Inflammatory macrophage (primary cell): ENCODE measurements around the gene ADAMTS18.
"Not testable (repeated sequence)": the region's sequence is repeated elsewhere in the genome, so short reads cannot be mapped to it uniquely, and the experiment has no call there.

Experiments used
- DNase-seq, 2 donors: peaks; one replicate each; pipeline ENCODE4 v3.0.0-alpha.2; 2020 to 2022

ADAMTS18 gene

DNA sequence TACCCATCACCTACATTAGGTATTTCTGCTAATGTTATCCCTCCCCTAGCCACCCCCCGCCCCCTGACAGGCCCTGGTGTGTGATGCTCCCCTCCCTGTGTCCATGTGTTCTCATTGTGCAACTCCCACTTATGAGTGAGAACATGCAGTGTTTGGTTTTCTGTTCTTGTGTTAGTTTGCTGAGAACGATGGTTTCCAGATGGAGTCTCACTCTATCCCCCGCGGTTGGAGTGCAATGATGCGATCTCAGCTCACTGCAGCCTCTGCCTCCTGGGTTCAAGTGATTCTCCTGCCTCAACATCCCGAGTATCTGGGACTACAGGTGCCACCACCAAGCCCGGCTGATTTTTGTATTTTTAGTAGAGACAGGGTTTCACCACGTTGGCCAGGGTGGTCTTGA lies 155.5 kb downstream of the ADAMTS18 start:
- not testable (repeated sequence) for DNase-seq

DNA sequence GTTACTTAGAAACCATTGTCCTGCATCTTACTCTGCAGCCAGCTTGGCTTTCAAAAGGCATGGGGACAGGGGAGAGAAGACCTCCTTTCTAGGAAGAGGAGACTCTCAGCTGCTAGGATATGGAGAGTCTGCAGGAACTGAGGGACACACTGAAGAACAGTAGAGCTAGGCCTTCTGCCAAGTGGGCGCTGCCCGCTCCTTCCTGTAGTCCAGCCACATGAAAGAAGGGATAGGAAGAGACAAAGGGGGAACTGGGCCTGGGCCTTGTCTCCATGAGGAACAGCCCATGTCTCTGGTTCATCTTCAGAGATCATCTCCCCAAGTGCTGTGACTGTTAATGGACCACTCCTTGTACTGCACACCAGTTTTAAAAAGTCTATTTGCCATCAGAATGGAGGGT lies 157.3 kb downstream of the ADAMTS18 start:
- no peak for DNase-seq

DNA sequence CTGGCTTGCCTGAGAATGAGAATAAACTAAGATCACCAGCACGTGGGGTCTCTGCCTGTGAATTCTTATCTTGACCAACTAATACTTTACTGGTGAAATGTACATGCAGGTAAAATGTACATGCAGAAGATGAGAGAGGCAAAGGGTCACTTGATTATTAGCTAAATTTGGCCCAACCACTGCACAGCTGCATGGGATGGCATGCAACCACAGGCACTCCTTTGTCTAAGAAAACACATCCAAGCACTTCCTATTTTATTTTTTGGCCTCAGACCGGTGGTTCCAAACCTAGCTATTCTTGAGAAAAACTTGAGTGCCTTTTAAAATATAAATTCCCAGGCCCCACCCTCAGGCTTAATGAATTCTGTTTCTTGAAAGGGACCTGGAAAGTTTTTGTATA lies 157.7 kb downstream of the ADAMTS18 start:
- DNase-seq = no peak

DNA sequence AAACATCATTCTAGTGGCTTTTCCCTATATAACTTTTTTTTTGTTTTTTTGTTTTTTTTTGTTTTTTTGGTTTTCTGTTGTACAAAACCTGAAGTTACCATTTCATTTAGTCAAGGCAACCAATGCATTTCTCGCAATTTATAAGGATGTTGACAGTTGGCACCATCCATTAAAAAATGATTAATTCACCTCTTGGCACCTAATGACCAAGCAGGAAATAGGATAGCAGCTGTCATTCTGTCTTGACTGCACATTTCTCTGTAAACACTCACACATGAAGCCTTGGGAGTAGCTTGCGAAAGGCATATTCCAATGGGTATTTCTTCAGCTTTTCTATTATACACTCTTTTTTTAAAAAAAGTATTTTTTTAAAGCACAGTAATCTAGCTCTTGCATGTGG lies 158.2 kb downstream of the ADAMTS18 start:
- no peak for DNase-seq

DNA sequence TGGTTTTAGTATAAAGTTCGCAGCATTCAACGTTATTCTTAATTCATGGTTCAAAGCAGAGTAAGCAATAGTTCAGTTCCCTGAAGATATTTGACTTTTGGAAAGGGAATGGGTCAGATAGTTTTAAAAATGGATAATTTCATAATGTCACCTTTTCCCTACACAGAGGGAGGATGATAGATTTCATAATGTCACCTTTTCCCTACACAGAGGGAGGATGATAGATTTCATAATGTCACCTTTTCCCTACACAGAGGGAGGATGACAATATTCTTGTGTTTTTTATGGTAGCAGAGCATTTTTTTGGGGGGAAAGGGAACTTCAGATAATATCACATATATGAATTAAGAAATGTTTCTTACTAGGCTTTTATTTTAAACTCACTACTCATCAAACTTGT lies 159.5 kb downstream of the ADAMTS18 start:
- not testable (repeated sequence) for DNase-seq

DNA sequence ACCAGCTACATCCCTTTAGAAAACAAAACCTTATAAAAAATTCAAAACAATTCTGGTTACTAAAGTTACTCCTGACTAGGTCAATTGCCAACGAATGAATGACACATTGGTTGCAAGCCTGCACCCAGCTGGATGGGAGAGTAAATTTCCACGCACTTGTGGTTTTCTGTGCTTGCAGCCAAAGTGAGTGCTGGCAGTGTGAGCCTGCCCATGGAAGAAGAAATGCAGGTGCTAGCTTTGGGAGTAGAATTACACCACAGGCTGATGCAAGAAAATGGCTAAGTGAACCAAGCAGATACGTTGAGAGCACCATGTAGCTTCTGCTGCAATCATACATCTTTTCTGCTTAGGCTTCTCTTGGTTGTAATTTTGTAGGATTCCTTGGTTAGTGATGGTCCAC lies 161.0 kb downstream of the ADAMTS18 start:
- no peak for DNase-seq

DNA sequence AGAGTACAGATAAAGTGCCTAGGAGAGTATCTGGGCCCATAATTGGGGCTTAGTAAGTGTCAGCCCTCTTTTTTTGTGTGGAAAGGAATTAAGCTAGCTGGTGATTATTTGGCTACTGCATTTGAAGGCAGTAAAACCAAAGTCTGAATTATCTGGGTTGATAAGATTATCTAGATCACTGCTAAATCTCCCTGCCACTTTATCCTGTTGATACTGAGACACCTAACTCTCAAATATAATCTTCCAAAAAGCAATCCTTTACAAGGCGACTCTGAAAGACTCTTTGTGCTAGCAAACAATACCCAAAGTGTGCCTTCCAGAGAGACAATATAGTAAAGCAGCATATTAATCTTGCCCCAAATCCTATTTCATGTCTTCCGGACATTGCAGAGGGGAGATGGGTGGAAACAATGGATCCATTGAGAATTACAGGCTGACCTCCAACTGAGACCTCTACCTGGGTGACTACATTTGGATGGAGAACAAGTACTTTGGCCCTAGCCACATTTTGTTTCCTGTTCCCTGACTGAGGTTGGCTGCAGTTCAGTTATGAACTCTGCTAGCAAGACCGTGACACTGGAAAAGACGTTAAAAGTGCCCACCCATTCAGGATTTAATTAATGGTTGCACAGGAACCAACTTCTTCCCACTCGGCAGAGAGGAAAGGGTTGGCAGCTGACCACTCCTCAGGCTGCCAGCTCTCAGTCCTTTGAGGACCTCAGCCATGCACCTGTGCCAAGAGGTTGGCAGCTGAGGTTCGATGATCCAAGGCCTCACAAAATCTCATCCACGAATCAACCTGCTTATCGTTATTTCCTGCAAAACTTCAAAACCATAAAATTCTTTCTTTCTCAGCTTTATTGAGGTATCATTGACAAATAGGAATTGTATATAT lies 163.1 kb downstream of the ADAMTS18 start:
- DNase-seq = no peak

DNA sequence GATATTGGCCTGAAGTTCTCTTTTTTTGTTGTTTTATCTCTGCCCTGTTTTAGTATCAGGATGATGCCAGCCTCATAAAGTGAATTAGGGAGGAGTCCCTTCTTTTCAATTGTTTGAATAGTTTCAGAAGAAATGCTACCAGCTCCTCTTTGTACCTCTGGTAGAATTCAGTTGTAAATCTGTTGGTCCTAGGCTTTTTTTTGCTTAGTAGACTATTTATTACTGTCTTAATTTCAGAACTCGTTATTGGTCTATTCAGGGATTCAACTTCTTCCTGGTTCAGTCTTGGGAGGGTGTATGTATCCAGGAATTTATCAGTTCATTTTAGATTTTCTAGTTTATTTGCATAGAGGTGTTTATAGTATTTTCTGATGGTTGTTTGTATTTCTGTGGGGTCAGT lies 168.6 kb downstream of the ADAMTS18 start:
- DNase-seq = not testable (repeated sequence)

DNA sequence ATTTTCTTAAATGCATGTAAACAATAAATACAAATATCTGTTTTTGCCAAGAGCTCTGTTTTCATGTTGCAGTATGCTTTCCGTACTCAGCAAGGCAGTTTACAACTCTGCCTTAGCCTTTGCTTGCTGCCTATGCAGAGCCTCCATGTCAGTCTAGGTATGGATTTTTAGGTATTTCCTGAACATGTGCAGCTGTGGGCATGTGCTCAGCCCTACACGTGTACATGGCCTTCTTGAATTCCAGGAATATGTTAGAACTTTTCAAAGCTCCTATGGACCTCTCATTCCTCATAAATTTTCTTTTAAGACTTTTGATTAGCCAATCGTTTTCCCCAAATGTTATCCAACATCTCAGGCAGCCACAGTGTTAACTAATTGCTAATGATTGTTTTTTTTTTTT lies 171.9 kb downstream of the ADAMTS18 start:
- no peak for DNase-seq

DNA sequence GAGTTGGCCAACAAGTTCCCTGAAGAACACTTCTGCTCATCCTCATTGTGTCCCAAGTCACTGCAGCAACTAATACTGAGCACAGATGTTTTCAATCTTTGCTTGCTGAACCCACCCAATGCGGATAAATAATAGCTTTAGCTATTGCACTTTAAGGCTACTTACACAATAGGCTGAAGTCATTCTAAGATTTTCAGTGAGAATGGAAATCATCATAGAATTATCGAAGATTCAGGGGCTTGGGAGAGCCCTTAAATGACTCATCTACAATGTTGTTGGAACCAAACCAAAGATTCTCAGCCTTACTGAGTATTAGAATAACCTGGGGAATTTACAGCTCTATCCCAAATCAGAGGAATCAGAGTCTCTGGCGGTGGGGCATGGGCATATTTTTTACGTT lies 184.4 kb downstream of the ADAMTS18 start:
- DNase-seq = no peak

DNA sequence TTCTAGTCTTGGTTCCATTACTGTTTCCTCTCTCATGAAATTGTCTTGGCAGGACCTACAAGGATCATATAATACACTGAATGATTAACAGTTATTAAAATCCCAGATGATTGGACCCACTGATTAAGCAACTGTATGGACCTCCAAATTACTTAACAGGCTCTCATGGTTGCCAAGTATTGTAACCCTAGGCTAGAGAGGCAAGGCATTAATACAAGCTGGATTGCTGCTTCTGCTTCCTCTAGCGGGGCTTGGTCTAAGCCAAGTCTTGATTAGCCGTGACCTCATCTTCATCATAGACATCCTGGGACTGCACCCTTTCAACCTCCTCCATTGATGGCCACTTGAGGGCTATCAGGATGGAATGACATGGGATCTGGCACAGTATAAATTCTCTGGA lies 188.7 kb downstream of the ADAMTS18 start:
- no peak for DNase-seq

DNA sequence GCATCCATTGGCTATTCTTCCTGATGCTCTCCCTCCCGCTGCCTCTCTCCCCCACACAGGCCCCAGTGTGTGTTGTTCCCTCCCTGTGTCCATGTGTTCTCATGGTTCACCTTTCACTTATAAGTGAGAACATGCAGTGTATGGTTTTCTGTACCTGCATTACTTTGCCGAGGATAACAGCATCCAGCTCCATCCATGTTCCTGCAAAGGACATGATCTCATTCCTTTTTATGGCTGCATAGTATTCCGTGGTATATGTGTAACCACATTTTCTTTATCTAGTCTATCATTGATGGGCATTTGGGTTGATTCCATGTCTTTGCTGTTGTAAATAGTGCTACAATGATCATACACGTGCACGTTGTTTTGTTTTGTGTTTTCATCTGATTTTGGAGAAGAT lies 192.4 kb downstream of the ADAMTS18 start:
- not testable (repeated sequence) for DNase-seq

DNA sequence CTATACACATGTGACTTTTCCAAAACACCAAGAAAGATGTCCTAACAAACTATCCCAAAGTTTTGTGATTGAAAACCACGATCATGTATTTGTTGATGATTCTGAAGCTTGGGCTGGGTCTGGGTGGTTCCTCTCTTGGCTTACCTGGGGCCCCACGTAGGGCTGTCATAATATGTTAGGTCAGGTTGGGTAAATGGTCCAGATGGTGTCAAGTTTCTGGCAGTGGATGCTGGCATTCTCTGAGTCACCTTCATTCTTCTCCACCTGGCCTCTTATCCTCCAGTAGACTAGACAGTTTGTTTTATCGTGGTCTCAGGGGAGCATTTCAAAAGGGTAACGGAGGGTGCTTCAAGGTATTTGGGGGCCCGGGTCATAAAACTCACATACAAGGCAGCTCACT lies 196.2 kb downstream of the ADAMTS18 start:
- DNase-seq = no peak

DNA sequence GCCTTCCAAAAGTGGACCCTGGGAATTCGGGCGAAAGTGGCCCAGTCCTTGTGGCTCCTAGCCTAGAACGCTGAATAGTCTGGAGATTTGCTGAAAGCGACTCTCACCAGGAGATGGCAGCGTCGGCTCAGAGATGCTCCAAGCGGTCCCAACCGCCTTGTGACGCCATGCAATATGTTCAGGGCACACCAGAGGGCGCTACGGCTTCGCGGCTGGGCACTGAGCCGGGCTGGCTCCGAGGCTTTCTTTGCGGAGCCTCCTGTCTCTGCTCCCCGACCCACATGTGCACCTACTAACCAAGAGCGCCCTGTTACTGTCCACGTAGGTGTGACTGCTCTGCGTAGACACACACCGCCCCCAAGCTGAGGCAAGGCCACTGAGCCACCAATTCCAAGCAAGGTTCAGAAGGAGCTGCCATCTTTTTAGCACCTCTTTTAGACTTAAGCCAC lies 198.7 kb downstream of the ADAMTS18 start:
- DNase-seq = peak; percentile 86 to 90

DNA sequence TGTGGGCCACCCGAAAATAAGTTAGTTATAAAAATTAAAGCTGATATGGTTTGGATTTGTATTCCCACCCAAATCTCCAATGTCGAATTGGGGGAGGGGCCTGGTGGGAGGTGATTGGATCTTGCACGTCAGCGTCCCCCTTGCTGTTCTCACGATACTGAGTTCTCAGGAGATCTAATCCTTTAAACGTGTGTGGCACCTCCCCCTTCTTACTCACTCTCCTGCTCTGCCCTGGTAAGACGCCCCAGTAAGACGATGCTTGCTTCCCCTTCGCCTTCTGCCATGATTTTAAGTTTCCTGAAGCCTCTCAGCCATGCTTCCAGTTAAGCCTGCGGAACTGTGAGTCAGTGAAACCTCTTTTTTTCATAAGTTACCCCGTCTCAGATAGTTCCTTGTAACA lies 200.2 kb downstream of the ADAMTS18 start:
- no peak for DNase-seq

DNA sequence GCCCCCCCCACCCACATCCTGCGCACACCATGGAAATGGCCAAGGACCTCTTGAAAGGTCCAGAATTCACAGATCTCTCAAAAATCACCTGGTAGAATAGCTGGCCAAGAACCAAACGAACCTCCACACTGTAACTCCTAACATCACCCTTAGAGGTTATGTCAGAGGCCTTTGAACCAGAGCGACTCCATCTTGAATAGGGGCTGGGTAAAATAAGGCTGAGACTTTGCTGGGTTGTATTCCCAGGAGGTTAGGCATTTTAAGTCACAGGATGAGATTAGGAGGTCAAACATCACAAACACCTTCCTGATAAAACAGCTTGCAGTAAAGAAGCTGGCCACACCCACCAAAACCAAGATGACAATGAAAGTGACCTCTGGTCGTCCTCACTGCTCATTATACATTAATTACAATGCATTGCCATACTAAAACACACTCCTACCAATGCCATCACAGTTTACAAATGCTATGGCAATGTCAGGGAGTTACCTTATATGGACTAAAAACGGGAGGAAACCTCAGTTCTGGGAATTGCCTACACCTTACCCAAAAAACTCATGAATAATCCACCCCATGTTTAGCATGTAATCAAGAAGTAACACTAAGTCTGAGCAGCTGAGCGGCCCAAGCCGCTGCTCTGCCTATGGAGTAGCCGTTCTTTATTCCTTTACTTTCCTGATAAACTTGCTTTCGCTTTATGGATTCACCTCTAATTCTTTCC lies 200.9 kb downstream of the ADAMTS18 start:
- DNase-seq = no peak
